B cell (primary cell): ENCODE results near the gene POU2F3. TPM values are rescaled to one million over a fixed set of nuclear protein-coding genes. Genes with fewer than 3 reads are reported as not detected.

ENCODE experiments used
- ATAC-seq: fragments of 200-7000 bp; cut with Tn5 transposase; one replicate; pipeline ENCODE4 v1.10.0; 2021; ENCODE audit warnings: low read depth, mild to moderate bottlenecking, moderate number of reproducible peaks, moderate library complexity
- CTCF ChIA-PET: fragments of 350-600 bp; sonication (Branson Sonifier 250); formaldehyde crosslinking; loops from one replicate; lab custom pipeline; 2021; ENCODE audit warnings: antibody characterized with exemption, inconsistent platforms; lab: Charles Lee
- POLR2A ChIA-PET: fragments of 350-600 bp; sonication (Branson Sonifier 250); formaldehyde crosslinking; loops from one replicate; lab custom pipeline; 2021; ENCODE audit warnings: antibody characterized with exemption; lab: Charles Lee
- DNase-seq: peaks from one replicate; pipeline ENCODE4 v3.0.0; 2013
- H2AFZ ChIP-seq: 2 replicates; pipeline ENCODE4 v1.6.1; 2012; ENCODE audit warnings: mild to moderate bottlenecking, low read depth, low read length; ENCODE audit not compliant: insufficient read depth, poor library complexity, severe bottlenecking
- H3K27ac ChIP-seq, 2 donors: 1 replicate in 1 of 2; 2 replicates in 1 of 2; pipeline ENCODE4 v1.5.1; 2012 to 2013; ENCODE audit warnings: low read length in 2 of 2, mild to moderate bottlenecking in 2 of 2, moderate library complexity in 1 of 2
- H3K27me3 ChIP-seq, 4 experiments: fragments of 200-600 bp in 1 of 4; sonication (generic) in 1 of 4; replicated peaks in 1 of 4; 1 replicate in 2 of 4; 2 replicates in 2 of 4; pipeline versions ENCODE4 v1.6.1 to v1.7.0; 2013 to 2016; ENCODE audit warnings: low read length in 3 of 4, mild to moderate bottlenecking in 2 of 4, mixed read lengths in 1 of 4, moderate library complexity in 1 of 4; ENCODE audit not compliant: insufficient read depth in 4 of 4, control insufficient read depth in 3 of 4; ENCODE audit errors: control extremely low read depth in 1 of 4
- H3K36me3 ChIP-seq, 2 experiments: replicated peaks in 1 of 2; 1 replicate in 1 of 2; 2 replicates in 1 of 2; pipeline versions ENCODE4 v1.6.1 to v1.7.1; 2013; ENCODE audit warnings: low read length in 1 of 2; ENCODE audit not compliant: insufficient read depth in 2 of 2, control insufficient read depth in 1 of 2; ENCODE audit errors: control extremely low read depth in 1 of 2, extremely low read depth in 1 of 2
- H3K4me1 ChIP-seq, 2 donors: fragments of 200-600 bp in 1 of 2; sonication (generic) in 1 of 2; 1 replicate in 1 of 2; 2 replicates in 1 of 2; pipeline versions ENCODE4 v1.5.1 to v1.6.1; 2013 to 2017; ENCODE audit warnings: low read length in 2 of 2; ENCODE audit not compliant: control insufficient read depth in 2 of 2, insufficient read depth in 2 of 2
- H3K4me2 ChIP-seq: replicated peaks from 2 replicates; pipeline ENCODE3; 2012; ENCODE audit warnings: mild to moderate bottlenecking, low read depth, low read length; ENCODE audit not compliant: poor library complexity, severe bottlenecking
- H3K4me3 ChIP-seq, 5 experiments: fragments of 200-600 bp in 1 of 5; sonication (generic) in 1 of 5; 1 replicate in 3 of 5; 2 replicates in 2 of 5; pipeline versions ENCODE4 v1.5.1 to v1.7.0; 2011 to 2016; ENCODE audit warnings: low read length in 4 of 5, mild to moderate bottlenecking in 4 of 5, low read depth in 2 of 5, control low read depth in 1 of 5, moderate library complexity in 1 of 5; ENCODE audit not compliant: insufficient read depth in 1 of 5; ENCODE audit errors: control extremely low read depth in 1 of 5, extremely low read depth in 1 of 5
- H3K79me2 ChIP-seq: fragments of 200-600 bp; sonication (generic); one replicate; pipeline ENCODE4 v1.6.0; 2016; ENCODE audit warnings: low read length; ENCODE audit not compliant: control insufficient read depth, insufficient read depth
- H3K9ac ChIP-seq: fragments of 200-600 bp; sonication (generic); 2 replicates; pipeline ENCODE4 v1.6.1; 2017; ENCODE audit warnings: mild to moderate bottlenecking, low read length, moderate library complexity
- H3K9me3 ChIP-seq, 3 donors: one replicate each; pipeline versions ENCODE4 v1.6.1 to v1.7.1; 2013; ENCODE audit warnings: low read length in 2 of 3; ENCODE audit not compliant: control insufficient read depth in 2 of 3, insufficient read depth in 1 of 3; ENCODE audit errors: control extremely low read depth in 1 of 3
- H4K20me1 ChIP-seq: 2 replicates; pipeline ENCODE4 v1.6.0; 2012; ENCODE audit warnings: mild to moderate bottlenecking, low read length; ENCODE audit not compliant: insufficient read depth, control insufficient read depth, poor library complexity, severe bottlenecking
- H3K27ac Mint-ChIP-seq: one replicate; pipeline ENCODE4 v1.8.0; 2021; ENCODE audit warnings: mixed read lengths
- H3K27me3 Mint-ChIP-seq: one replicate; pipeline ENCODE4 v1.8.0; 2021; ENCODE audit warnings: mixed read lengths
- H3K4me1 Mint-ChIP-seq: one replicate; pipeline ENCODE4 v1.8.0; 2021; ENCODE audit warnings: mixed read lengths
- H3K4me3 Mint-ChIP-seq: one replicate; pipeline ENCODE4 v1.8.0; 2021; ENCODE audit warnings: mixed read lengths
- H3K9me3 Mint-ChIP-seq: one replicate; pipeline ENCODE4 v1.8.0; 2022; ENCODE audit warnings: mixed read lengths; ENCODE audit not compliant: insufficient read depth
- EZH2 ChIP-seq: IDR thresholded peaks from 2 replicates; pipeline ENCODE4 v1.6.1; 2012; ENCODE audit warnings: borderline replicate concordance, low read depth, mild to moderate bottlenecking, moderate library complexity, low read length; ENCODE audit not compliant: insufficient read depth, poor library complexity, severe bottlenecking
- WGBS: methylation state at CpG from one replicate; pipeline ENCODE4 v1.1.5; 2013; ENCODE audit warnings: missing lambda C conversion rate; ENCODE audit not compliant: insufficient coverage; 5-methylcytosine and 5-hydroxymethylcytosine counted together
- intact Hi-C: fragments of 100-400 bp; cut with micrococcal nuclease; formaldehyde crosslinking; loops from one replicate; pipeline ENCODE4 v1.10.0; 2022
- polyA plus RNA-seq: library from polyadenylated mRNA; depleted of rRNA; stranded (reverse); fragments of >200 nt; gene quantifications from 2 replicates; pipeline ENCODE4 v1.2.3, GENCODE V29; 2012
- total RNA-seq, 2 donors: library from RNA; stranded (reverse); fragments of 120-200 nt in 1 of 2; gene quantifications; 1 replicate in 1 of 2; 2 replicates in 1 of 2; pipeline versions ENCODE4 v1.2.3 to v1.2.4, GENCODE V29; 2013 to 2022
- TF ChIP-seq, protein P1 (sequence below): fragments of 200-600 bp; IDR thresholded peaks from one replicate; pipeline ENCODE4 v1.8.0; 2022; ENCODE audit warnings: antibody characterized with exemption, mild to moderate bottlenecking

POU2F3 gene
- total and polyA plus RNA-seq, 2 donors (not counting 1 experiment from before 2014, with no cell fraction given) = not detected

DNA sequence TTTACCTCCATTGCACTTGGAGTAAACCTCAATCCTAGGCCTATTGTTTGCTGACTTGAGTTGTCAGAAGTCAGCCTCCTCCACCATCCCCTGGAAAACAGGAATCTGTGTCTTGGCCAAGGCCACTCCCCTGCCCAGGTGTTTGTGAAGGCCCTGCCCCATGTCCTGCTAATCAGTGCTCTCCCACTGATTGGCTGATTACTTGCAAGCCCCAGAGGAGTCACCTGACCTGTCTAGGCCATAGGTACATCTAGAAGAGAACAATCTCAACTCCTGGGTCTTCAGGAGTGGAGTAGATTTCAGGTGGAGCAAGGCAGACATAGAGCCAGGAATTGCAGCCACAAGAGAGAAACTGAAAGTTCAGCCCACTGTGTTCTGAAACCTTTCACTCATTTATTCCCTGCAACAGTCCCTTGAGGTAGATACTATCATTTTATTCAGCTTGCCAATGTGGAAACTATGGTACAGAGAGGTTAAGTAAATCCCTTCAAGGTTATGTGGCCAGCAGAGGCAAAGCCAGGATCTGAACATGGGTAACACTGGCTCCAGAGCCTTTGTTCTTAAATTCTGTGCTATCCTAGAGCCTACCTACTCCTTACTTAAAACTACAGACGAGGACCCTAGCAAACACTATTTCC is 18.7 kb upstream of the POU2F3 start:
- Histone ChIP-seq H3K4me1 (peaks cover 7 to 8% of the 10 kb centered on the region in 2 donors), H3K4me3 (no peak overlapping the region), H3K9ac (no peak overlapping the region), H2AFZ (no peak overlapping the region), H3K79me2 (no peaks in the 10 kb centered on the region), H3K36me3 (no peaks in the 10 kb centered on the region), H4K20me1 (no peaks in the 10 kb centered on the region), H3K4me2 (no peak overlapping the region), H3K9me3 (no peaks in the 10 kb centered on the region), H3K27ac (no peak overlapping the region), H3K27me3 (no peaks in the 10 kb centered on the region)
- DNase-seq (no peak), ATAC-seq (no peak)
- Mint-ChIP-seq H3K4me3 (no peak overlapping the region), H3K27me3 (peaks cover 22% of the 10 kb centered on the region), H3K27ac (no peak overlapping the region), H3K9me3 (no peaks in the 10 kb centered on the region), H3K4me1 (peaks cover 14% of the 10 kb centered on the region)
- TF ChIP-seq, protein P1, sequence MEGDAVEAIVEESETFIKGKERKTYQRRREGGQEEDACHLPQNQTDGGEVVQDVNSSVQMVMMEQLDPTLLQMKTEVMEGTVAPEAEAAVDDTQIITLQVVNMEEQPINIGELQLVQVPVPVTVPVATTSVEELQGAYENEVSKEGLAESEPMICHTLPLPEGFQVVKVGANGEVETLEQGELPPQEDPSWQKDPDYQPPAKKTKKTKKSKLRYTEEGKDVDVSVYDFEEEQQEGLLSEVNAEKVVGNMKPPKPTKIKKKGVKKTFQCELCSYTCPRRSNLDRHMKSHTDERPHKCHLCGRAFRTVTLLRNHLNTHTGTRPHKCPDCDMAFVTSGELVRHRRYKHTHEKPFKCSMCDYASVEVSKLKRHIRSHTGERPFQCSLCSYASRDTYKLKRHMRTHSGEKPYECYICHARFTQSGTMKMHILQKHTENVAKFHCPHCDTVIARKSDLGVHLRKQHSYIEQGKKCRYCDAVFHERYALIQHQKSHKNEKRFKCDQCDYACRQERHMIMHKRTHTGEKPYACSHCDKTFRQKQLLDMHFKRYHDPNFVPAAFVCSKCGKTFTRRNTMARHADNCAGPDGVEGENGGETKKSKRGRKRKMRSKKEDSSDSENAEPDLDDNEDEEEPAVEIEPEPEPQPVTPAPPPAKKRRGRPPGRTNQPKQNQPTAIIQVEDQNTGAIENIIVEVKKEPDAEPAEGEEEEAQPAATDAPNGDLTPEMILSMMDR = no peak
- TF ChIP-seq EZH2 = no peak
- intact Hi-C loops = no loop called here
- ChIA-PET CTCF (no interaction called here), POLR2A (no interaction called here)
- WGBS = 100% methylated on average over 1 of the region's 1 CpG

DNA sequence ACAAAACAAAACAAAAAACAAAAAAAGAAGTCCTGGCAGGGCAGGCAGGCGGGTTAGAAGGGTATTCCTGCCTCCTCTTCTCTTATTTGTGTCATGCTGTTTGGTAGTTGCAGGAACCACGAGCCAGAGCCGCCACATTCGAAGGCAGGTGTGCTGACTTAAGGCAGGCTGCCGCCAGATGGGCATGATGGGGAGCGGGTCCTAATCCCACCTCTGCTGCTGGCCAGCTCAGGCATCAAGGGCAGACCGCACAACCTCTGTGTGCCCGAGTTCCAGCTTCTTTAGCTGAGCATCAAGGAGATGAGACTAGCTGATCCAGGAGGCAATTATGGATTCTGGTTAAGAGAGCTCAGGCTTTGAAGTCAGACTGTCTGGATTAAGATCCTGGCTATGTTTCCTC is 17.0 kb upstream of the POU2F3 start:
- intact Hi-C loops = no loop called here
- DNase-seq (no peak), ATAC-seq (no peak)
- Histone ChIP-seq H3K4me1 (peaks cover 7 to 8% of the 10 kb centered on the region in 2 donors), H3K9ac (no peak overlapping the region), H3K4me2 (no peak overlapping the region), H4K20me1 (no peaks in the 10 kb centered on the region), H3K27ac (no peak overlapping the region), H3K4me3 (no peak overlapping the region), H3K79me2 (no peaks in the 10 kb centered on the region), H3K9me3 (no peaks in the 10 kb centered on the region), H2AFZ (no peak overlapping the region), H3K36me3 (no peaks in the 10 kb centered on the region), H3K27me3 (no peaks in the 10 kb centered on the region)
- Mint-ChIP-seq H3K27ac (no peak overlapping the region), H3K9me3 (no peaks in the 10 kb centered on the region), H3K27me3 (peaks cover 22% of the 10 kb centered on the region), H3K4me3 (no peak overlapping the region), H3K4me1 (peaks cover 14% of the 10 kb centered on the region)
- TF ChIP-seq, protein P1 = no peak
- no peak for TF ChIP-seq EZH2
- POLR2A ChIA-PET = no interaction called here
- 71% methylated on average over 7 of the region's 8 CpGs for WGBS
- CTCF ChIA-PET = interaction anchor here (1.5 kb wide), 1 partner anchor 10 kb away, joined by 5 read pairs; no protein-coding TSS in a partner anchor
